ENCODE results near the gene C4BPA. TPM values are rescaled to one million over a fixed set of nuclear protein-coding genes. Genes with fewer than 3 reads are reported as not detected.

C4BPA gene
- polyA plus RNA-seq, 1 donor = 0.04 TPM

DNA sequence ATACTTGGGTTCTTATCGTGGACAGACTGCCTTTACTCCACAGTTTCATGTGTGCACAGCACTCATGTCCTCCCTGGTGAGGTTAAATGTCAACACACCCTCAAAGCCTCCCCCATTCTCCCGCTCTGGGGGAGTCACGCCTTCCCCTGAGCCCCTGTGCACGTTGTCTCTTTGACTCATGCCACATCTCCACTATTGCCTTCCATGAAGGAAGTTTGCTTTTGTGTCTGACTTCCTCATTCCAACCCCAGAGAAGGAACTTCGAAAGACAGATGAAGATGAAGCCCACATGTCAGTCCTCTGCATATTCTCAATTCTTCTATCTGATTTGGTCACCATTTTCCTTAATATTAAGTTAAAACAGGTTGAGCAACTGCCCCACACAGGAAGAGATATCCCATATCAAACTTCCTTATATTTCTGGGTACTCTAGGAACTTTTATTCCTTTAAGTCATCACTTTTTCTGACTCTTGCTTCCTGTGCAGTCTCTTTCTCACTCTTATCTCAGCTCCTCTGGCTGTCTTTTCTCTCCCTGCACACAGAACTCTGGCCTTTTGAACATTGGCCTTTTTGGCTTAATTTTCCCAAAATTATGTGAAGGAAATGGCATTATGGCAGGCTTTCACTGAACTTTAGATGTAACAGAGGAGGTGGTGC lies 41.5 kb downstream of the C4BPA start:
- Histone ChIP-seq H3K27me3 (ENCODE audit: control insufficient read depth, insufficient read depth, low read length) (no peaks in the 10 kb centered on the region), H3K9me3 (ENCODE audit: control insufficient read depth, low read depth, low read length) (no peaks in the 10 kb centered on the region), H3K4me3 (ENCODE audit: low read length) (no peak overlapping the region), H3K27ac (ENCODE audit: low read length) (no peak overlapping the region), H3K36me3 (ENCODE audit: control insufficient read depth, insufficient read depth, low read length) (no peaks in the 10 kb centered on the region), H3K4me1 (ENCODE audit: control insufficient read depth, insufficient read depth, low read length) (no peaks in the 10 kb centered on the region)
- 58% methylated on average over 2 of the region's 5 CpGs for WGBS (ENCODE audit: insufficient coverage, low lambda C conversion rate)
- DNase-seq = no peak

DNA sequence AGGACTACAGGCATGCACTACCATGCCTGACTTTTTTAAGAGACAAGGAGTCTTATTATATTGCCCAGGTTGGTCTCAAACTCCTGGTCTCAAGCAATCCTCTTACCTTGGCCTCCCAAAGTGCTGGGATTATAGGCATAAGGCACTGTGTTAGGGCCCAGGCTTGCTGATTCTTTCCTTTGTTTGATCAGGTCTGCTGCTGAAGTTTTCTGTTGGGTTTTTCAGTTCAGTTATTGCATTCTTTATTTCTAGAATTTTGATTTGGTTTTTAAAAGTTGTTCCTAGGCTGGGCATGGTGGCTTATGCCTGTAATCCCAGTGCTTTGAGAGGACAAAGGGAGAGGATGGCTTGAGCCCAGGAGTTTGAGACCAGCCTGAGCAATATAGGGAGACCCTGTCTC lies 47.9 kb downstream of the C4BPA start:
- Histone ChIP-seq H3K27me3 (ENCODE audit: control insufficient read depth, insufficient read depth, low read length) (no peaks in the 10 kb centered on the region), H3K36me3 (ENCODE audit: control insufficient read depth, insufficient read depth, low read length) (no peaks in the 10 kb centered on the region), H3K9me3 (ENCODE audit: control insufficient read depth, low read depth, low read length) (peaks cover 8% of the 10 kb centered on the region), H3K4me3 (ENCODE audit: low read length) (no peak overlapping the region), H3K27ac (ENCODE audit: low read length) (no peak overlapping the region), H3K4me1 (ENCODE audit: control insufficient read depth, insufficient read depth, low read length) (no peaks in the 10 kb centered on the region)
- no peak for DNase-seq

GRCh38 chr1:207152792-207153468 lies 48.9 kb downstream of the C4BPA start:
- peaks cover 8% of the 10 kb centered on the region for H3K9me3 ChIP-seq (ENCODE audit: control insufficient read depth, low read depth, low read length)
- H3K4me1 ChIP-seq (ENCODE audit: control insufficient read depth, insufficient read depth, low read length) = no peaks in the 10 kb centered on the region
- H3K4me3 ChIP-seq (ENCODE audit: low read length) = no peak overlapping the region
- no CpG with 5 or more reads among the region's 5 CpGs for WGBS (ENCODE audit: insufficient coverage, low lambda C conversion rate)
- H3K36me3 ChIP-seq (ENCODE audit: control insufficient read depth, insufficient read depth, low read length) = no peaks in the 10 kb centered on the region
- no peak overlapping the region for H3K27ac ChIP-seq (ENCODE audit: low read length)
- no peak for DNase-seq
- peaks cover 2% of the 10 kb centered on the region for H3K27me3 ChIP-seq (ENCODE audit: control insufficient read depth, insufficient read depth, low read length)

- no peak for DNase-seq
- no CpG with 5 or more reads among the region's 3 CpGs for WGBS (ENCODE audit: insufficient coverage, low lambda C conversion rate)
- Histone ChIP-seq H3K36me3 (ENCODE audit: control insufficient read depth, insufficient read depth, low read length) (no peaks in the 10 kb centered on the region), H3K9me3 (ENCODE audit: control insufficient read depth, low read depth, low read length) (peaks cover 8% of the 10 kb centered on the region), H3K27me3 (ENCODE audit: control insufficient read depth, insufficient read depth, low read length) (peaks cover 2% of the 10 kb centered on the region), H3K4me1 (ENCODE audit: control insufficient read depth, insufficient read depth, low read length) (no peaks in the 10 kb centered on the region), H3K4me3 (ENCODE audit: low read length) (no peak overlapping the region), H3K27ac (ENCODE audit: low read length) (no peak overlapping the region)
These were observed 51.0 kb downstream of the C4BPA start for GRCh38 chr1:207155028-207155427.

GRCh38 chr1:207156095-207156494 lies 52.1 kb downstream of the C4BPA start:
- peaks cover 2% of the 10 kb centered on the region for H3K27me3 ChIP-seq (ENCODE audit: control insufficient read depth, insufficient read depth, low read length)
- no peak overlapping the region for H3K27ac ChIP-seq (ENCODE audit: low read length)
- H3K9me3 ChIP-seq (ENCODE audit: control insufficient read depth, low read depth, low read length) = peaks cover 8% of the 10 kb centered on the region
- no peak overlapping the region for H3K4me3 ChIP-seq (ENCODE audit: low read length)
- DNase-seq = no peak
- H3K36me3 ChIP-seq (ENCODE audit: control insufficient read depth, insufficient read depth, low read length) = no peaks in the 10 kb centered on the region
- no peaks in the 10 kb centered on the region for H3K4me1 ChIP-seq (ENCODE audit: control insufficient read depth, insufficient read depth, low read length)

DNA sequence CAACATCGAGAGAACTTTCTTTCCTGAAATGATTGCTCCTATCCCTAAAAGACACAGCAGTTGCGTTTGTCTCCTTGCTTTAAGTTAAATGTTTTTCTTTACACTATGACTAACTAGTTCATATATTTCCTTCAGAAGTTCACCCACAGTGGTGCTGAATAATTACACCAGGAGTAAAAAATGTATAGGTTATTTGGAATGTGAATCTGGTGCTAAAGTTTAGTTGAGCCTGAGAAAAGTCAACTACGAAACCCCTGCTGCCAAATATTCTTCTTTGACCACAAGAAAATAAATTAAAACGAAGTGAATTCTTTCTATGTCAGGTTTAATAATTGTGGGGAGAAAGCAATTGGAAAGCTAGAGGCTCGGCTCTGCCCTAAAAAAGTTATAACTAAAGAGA lies 52.8 kb downstream of the C4BPA start:
- Histone ChIP-seq H3K4me1 (ENCODE audit: control insufficient read depth, insufficient read depth, low read length) (no peaks in the 10 kb centered on the region), H3K9me3 (ENCODE audit: control insufficient read depth, low read depth, low read length) (peaks cover 5% of the 10 kb centered on the region), H3K36me3 (ENCODE audit: control insufficient read depth, insufficient read depth, low read length) (no peaks in the 10 kb centered on the region), H3K27me3 (ENCODE audit: control insufficient read depth, insufficient read depth, low read length) (peaks cover 2% of the 10 kb centered on the region), H3K27ac (ENCODE audit: low read length) (no peak overlapping the region), H3K4me3 (ENCODE audit: low read length) (no peak overlapping the region)
- DNase-seq = no peak
- no CpG with 5 or more reads among the region's 5 CpGs for WGBS (ENCODE audit: insufficient coverage, low lambda C conversion rate)

GRCh38 chr1:207164086-207164485 lies 60.1 kb downstream of the C4BPA start:
- peaks cover 2% of the 10 kb centered on the region for H3K9me3 ChIP-seq (ENCODE audit: control insufficient read depth, low read depth, low read length)
- 100% methylated on average over 1 of the region's 1 CpG for WGBS (ENCODE audit: insufficient coverage, low lambda C conversion rate)
- H3K4me3 ChIP-seq (ENCODE audit: low read length) = no peak overlapping the region
- H3K27me3 ChIP-seq (ENCODE audit: control insufficient read depth, insufficient read depth, low read length) = no peaks in the 10 kb centered on the region
- no peaks in the 10 kb centered on the region for H3K36me3 ChIP-seq (ENCODE audit: control insufficient read depth, insufficient read depth, low read length)
- H3K4me1 ChIP-seq (ENCODE audit: control insufficient read depth, insufficient read depth, low read length) = no peaks in the 10 kb centered on the region
- no peak overlapping the region for H3K27ac ChIP-seq (ENCODE audit: low read length)
- no peak for DNase-seq

- Histone ChIP-seq H3K27me3 (ENCODE audit: control insufficient read depth, insufficient read depth, low read length) (no peaks in the 10 kb centered on the region), H3K4me1 (ENCODE audit: control insufficient read depth, insufficient read depth, low read length) (no peaks in the 10 kb centered on the region), H3K9me3 (ENCODE audit: control insufficient read depth, low read depth, low read length) (peaks cover 2% of the 10 kb centered on the region), H3K27ac (ENCODE audit: low read length) (no peak overlapping the region), H3K36me3 (ENCODE audit: control insufficient read depth, insufficient read depth, low read length) (no peaks in the 10 kb centered on the region), H3K4me3 (ENCODE audit: low read length) (no peak overlapping the region)
- DNase-seq = no peak
- no CpG with 5 or more reads among the region's 2 CpGs for WGBS (ENCODE audit: insufficient coverage, low lambda C conversion rate)
These were observed 68.3 kb downstream of the C4BPA start for GRCh38 chr1:207172321-207172720.

- H3K27me3 ChIP-seq (ENCODE audit: control insufficient read depth, insufficient read depth, low read length) = no peaks in the 10 kb centered on the region
- H3K4me1 ChIP-seq (ENCODE audit: control insufficient read depth, insufficient read depth, low read length) = no peaks in the 10 kb centered on the region
- peaks cover under 1% of the 10 kb centered on the region for H3K9me3 ChIP-seq (ENCODE audit: control insufficient read depth, low read depth, low read length)
- no peaks in the 10 kb centered on the region for H3K36me3 ChIP-seq (ENCODE audit: control insufficient read depth, insufficient read depth, low read length)
- WGBS (ENCODE audit: insufficient coverage, low lambda C conversion rate) = 100% methylated on average over 1 of the region's 4 CpGs
- no peak overlapping the region for H3K27ac ChIP-seq (ENCODE audit: low read length)
- no peak for DNase-seq
- no peak overlapping the region for H3K4me3 ChIP-seq (ENCODE audit: low read length)
These were observed 68.9 kb downstream of the C4BPA start for GRCh38 chr1:207172885-207173284.

DNA sequence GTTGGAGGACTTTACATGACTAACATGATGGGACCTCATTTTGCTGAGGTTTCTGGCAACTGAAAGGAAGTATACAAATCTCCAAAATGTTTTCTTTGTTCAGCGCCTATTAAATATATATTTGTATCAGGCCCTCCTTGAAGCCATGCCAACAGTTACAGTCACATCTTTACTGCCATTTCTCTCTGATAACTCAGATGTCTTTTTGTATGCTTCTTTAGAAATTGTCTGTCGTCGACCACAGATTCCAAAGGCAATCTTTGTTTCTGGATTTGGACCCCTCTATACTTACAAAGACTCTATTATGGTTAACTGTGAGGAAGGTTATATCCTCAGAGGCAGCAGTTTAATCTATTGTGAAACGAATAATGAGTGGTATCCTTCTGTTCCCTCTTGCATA lies 69.4 kb downstream of the C4BPA start:
- Histone ChIP-seq H3K27ac (ENCODE audit: low read length) (no peak overlapping the region), H3K9me3 (ENCODE audit: control insufficient read depth, low read depth, low read length) (no peaks in the 10 kb centered on the region), H3K4me3 (ENCODE audit: low read length) (no peak overlapping the region), H3K4me1 (ENCODE audit: control insufficient read depth, insufficient read depth, low read length) (no peaks in the 10 kb centered on the region), H3K27me3 (ENCODE audit: control insufficient read depth, insufficient read depth, low read length) (no peaks in the 10 kb centered on the region), H3K36me3 (ENCODE audit: control insufficient read depth, insufficient read depth, low read length) (no peaks in the 10 kb centered on the region)
- WGBS (ENCODE audit: insufficient coverage, low lambda C conversion rate) = 100% methylated on average over 2 of the region's 4 CpGs
- no peak for DNase-seq

- Histone ChIP-seq H3K36me3 (ENCODE audit: control insufficient read depth, insufficient read depth, low read length) (no peaks in the 10 kb centered on the region), H3K27me3 (ENCODE audit: control insufficient read depth, insufficient read depth, low read length) (peaks cover 2% of the 10 kb centered on the region), H3K4me1 (ENCODE audit: control insufficient read depth, insufficient read depth, low read length) (no peaks in the 10 kb centered on the region), H3K9me3 (ENCODE audit: control insufficient read depth, low read depth, low read length) (no peaks in the 10 kb centered on the region), H3K4me3 (ENCODE audit: low read length) (no peak overlapping the region), H3K27ac (ENCODE audit: low read length) (no peak overlapping the region)
- DNase-seq = no peak
- WGBS (ENCODE audit: insufficient coverage, low lambda C conversion rate) = 100% methylated on average over 1 of the region's 4 CpGs
These were observed 70.9 kb downstream of the C4BPA start for GRCh38 chr1:207174913-207175312.

Data from large intestine (tissue), 3 donors.